Heart left ventricle (tissue), 16 donors: ENCODE measurements around the gene KCNA2. TPM values are rescaled to one million over a fixed set of nuclear protein-coding genes. Genes with fewer than 3 reads are reported as not detected.

Source experiments
- ATAC-seq, 4 donors: fragments of 200-7000 bp; cut with Tn5 transposase; one replicate each; pipeline ENCODE4 v1.9.1; 2020 to 2022; ENCODE audit warnings: moderate library complexity in 4 of 4, mild to moderate bottlenecking in 3 of 4, moderate number of reproducible peaks in 1 of 4
- DNase-seq, 5 donors: peaks; one replicate each; pipeline ENCODE4 v3.0.0-alpha.2; 2020
- H3K27ac ChIP-seq, 12 donors: fragments of 200-600 bp; sonication (generic) in 4 of 12; one replicate each; pipeline versions ENCODE4 v1.5.0 to v1.8.0; 2016 to 2022; ENCODE audit warnings: mild to moderate bottlenecking in 2 of 12
- H3K27me3 ChIP-seq, 9 donors: fragments of 200-600 bp; sonication (generic) in 2 of 9; one replicate each; pipeline versions ENCODE4 v1.5.1 to v1.8.0; 2016 to 2022; ENCODE audit warnings: mild to moderate bottlenecking in 3 of 9
- H3K36me3 ChIP-seq, 9 donors: fragments of 200-600 bp; sonication (generic) in 2 of 9; one replicate each; pipeline versions ENCODE4 v1.5.0 to v1.8.0; 2018 to 2022; ENCODE audit warnings: mild to moderate bottlenecking in 2 of 9
- H3K4me1 ChIP-seq, 12 donors: fragments of 200-600 bp; sonication (generic) in 4 of 12; one replicate each; pipeline versions ENCODE4 v1.5.0 to v1.8.0; 2016 to 2022; ENCODE audit warnings: mild to moderate bottlenecking in 3 of 12
- H3K4me3 ChIP-seq, 12 donors: fragments of 200-600 bp; sonication (generic) in 4 of 12; one replicate each; pipeline versions ENCODE4 v1.5.0 to v1.8.0; 2017 to 2022; ENCODE audit warnings: mild to moderate bottlenecking in 9 of 12, moderate library complexity in 4 of 12
- H3K9me3 ChIP-seq, 12 donors: fragments of 200-600 bp; sonication (generic) in 4 of 12; one replicate each; pipeline versions ENCODE4 v1.5.0 to v1.8.0; 2016 to 2022; ENCODE audit warnings: mild to moderate bottlenecking in 1 of 12
- POLR2A ChIP-seq, 2 donors: fragments of 450-650 bp; IDR thresholded peaks; one replicate each; pipeline ENCODE4 v1.6.1; 2017; ENCODE audit warnings: antibody characterized with exemption in 2 of 2, mild to moderate bottlenecking in 2 of 2, moderate library complexity in 2 of 2
- WGBS, 4 donors: extraction: QIAGEN DNeasy Blood & Tissue Kit in 2 of 4; methylation state at CpG; one replicate each; pipeline versions ENCODE4 v1.1.5 to v1.1.7; 2013 to 2018; 5-methylcytosine and 5-hydroxymethylcytosine counted together
- intact Hi-C, 10 donors: fragments of 100-400 bp; cut with DNase I; formaldehyde crosslinking; loops; one replicate each; pipeline versions ENCODE4 v1.11.1 to v1.14.2; 2022
- polyA plus RNA-seq, 2 donors: library from polyadenylated mRNA; stranded (reverse); fragments of 200-250 nt; gene quantifications; one replicate each; pipeline ENCODE4 v1.2.3, GENCODE V29; 2013
- total RNA-seq, 9 donors: library from RNA; depleted of rRNA in 2 of 9; stranded (reverse); fragments of >200 nt in 2 of 9; fragmentation: NEBNext Ultra II Directional in 3 of 9; extraction: Animal tissue kit (Norgen Biotek cat#: 25700) in 3 of 9; gene quantifications; one replicate each; pipeline versions ENCODE4 v1.1.0 to v1.2.4, GENCODE V29; 2016 to 2023
- TF ChIP-seq, protein P1 (sequence below), 12 donors: fragments of 200-600 bp; sonication (generic) in 4 of 12; IDR thresholded peaks; one replicate each; pipeline versions ENCODE4 v1.5.0 to v1.8.0; 2018 to 2022; ENCODE audit warnings: antibody characterized with exemption in 12 of 12, mild to moderate bottlenecking in 5 of 12
- donor health status: ischemic (EF 13 %, LVEDD 7.1; RV severe dilation, severe dysfunction).
- donor health status: healthy with polysubstance abuse.
- donor health status: DM: no; HTN: yes; CAD: no.
- donor health status: DM: no; HTN: no; CAD: no.
- donor health status: ischemic (EF 25% LVEDD 6.9; RV normal size, moderate dysfunction).
- donor health status: ischemic (EF 25% LVEDD 5.7; RV mildly dilated, moderate dysfunction).
- donor health status: healthy.
- donor health status: DM: yes; HTN: yes; CAD: no.
- donor health status: ischemic (EF 35%, LVEDD 5.7; RV mildly dilated, moderate dysfunction).
- donor health status: nonischemic (EF 11% LVEDD 7.7; RV severe dilation, severe dysfunction).
- donor health status: DM: yes; HTN: yes; CAD: no.
- donor health status: PGD.
- donor health status: ischemic (EF 29% LVEDD 5.4; RV normal size, mild dysfunction).
- donor health status: nonischemic (EF 23%, LVEDD 6.1; RV moderate dilation, normal function).

KCNA2 gene
- total and polyA plus RNA-seq, 11 donors: 0.08 to 1.6 (median 0.78) TPM

DNA sequence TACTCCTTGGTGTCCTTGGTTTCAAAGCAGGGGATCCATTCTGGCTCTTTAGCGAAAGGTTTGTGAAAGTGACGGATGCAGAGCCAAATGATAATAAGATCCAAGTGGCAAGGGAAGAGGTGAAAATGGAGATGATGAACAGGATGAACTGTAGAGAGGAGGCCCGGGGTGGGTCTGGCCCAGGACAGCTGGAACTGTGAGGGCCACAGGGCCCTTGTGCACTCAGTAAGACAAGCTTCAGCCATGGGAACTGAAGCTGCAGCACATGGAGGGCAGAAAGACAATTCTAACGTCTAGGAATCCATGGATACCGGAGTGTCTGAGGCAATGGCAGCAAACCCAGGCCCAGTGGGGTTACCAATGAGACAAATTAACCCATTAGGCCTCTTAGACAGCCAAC lies 4.8 kb downstream of the KCNA2 start:
- H3K27ac ChIP-seq: no peak overlapping the region
- no peaks in the 10 kb centered on the region for H3K36me3 ChIP-seq
- peaks cover 0 to 14% (median 9%) of the 10 kb centered on the region in 12 donors for H3K4me1 ChIP-seq
- intact Hi-C loops: no loop called here
- no peaks in the 10 kb centered on the region for H3K9me3 ChIP-seq
- DNase-seq (no peak), ATAC-seq (no peak)
- TF ChIP-seq POLR2A (IDR thresholded peaks at IDR 0.05): no peak
- TF ChIP-seq, protein P1, sequence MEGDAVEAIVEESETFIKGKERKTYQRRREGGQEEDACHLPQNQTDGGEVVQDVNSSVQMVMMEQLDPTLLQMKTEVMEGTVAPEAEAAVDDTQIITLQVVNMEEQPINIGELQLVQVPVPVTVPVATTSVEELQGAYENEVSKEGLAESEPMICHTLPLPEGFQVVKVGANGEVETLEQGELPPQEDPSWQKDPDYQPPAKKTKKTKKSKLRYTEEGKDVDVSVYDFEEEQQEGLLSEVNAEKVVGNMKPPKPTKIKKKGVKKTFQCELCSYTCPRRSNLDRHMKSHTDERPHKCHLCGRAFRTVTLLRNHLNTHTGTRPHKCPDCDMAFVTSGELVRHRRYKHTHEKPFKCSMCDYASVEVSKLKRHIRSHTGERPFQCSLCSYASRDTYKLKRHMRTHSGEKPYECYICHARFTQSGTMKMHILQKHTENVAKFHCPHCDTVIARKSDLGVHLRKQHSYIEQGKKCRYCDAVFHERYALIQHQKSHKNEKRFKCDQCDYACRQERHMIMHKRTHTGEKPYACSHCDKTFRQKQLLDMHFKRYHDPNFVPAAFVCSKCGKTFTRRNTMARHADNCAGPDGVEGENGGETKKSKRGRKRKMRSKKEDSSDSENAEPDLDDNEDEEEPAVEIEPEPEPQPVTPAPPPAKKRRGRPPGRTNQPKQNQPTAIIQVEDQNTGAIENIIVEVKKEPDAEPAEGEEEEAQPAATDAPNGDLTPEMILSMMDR (IDR thresholded peaks at IDR 0.05): no peak
- peaks cover 0 to 55% (median 20%) of the 10 kb centered on the region in 9 donors for H3K27me3 ChIP-seq
- 67 to 89% (median 80%) methylated on average over 5 of the region's 5 CpGs for WGBS, 4 donors
- no peak overlapping the region for H3K4me3 ChIP-seq

DNA sequence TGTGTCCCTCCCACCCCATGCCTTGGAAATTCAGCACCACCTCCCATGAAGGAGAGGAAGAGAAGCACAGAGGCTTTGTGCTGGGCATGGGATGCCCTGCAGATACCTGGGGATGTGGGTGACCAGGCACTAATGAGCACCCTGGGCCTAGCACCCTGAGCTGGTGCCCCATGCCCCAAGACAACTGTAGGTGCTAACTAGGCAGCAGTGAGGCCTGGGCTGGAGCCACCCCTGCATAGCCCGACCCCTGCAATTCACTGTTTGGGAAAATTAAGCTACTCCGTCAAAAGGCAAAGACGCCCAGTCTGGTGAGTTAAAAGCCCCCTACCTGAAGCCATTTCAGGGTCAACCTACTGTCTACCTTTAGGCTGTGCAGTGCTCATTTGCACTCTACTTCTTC lies 5.4 kb downstream of the KCNA2 start:
- ATAC-seq (no peak), DNase-seq (no peak)
- Histone ChIP-seq H3K27ac (no peak overlapping the region), H3K9me3 (no peaks in the 10 kb centered on the region), H3K4me3 (no peak overlapping the region), H3K4me1 (peaks cover 0 to 7% (median 3%) of the 10 kb centered on the region in 12 donors), H3K27me3 (peaks cover 0 to 50% (median 16%) of the 10 kb centered on the region in 9 donors), H3K36me3 (no peaks in the 10 kb centered on the region)
- 90 to 96% (median 95%) methylated on average over 3 of the region's 3 CpGs for WGBS, 4 donors
- intact Hi-C loops: no loop called here
- TF ChIP-seq POLR2A (IDR thresholded peaks at IDR 0.05): no peak
- TF ChIP-seq, protein P1 (IDR thresholded peaks at IDR 0.05): no peak

DNA sequence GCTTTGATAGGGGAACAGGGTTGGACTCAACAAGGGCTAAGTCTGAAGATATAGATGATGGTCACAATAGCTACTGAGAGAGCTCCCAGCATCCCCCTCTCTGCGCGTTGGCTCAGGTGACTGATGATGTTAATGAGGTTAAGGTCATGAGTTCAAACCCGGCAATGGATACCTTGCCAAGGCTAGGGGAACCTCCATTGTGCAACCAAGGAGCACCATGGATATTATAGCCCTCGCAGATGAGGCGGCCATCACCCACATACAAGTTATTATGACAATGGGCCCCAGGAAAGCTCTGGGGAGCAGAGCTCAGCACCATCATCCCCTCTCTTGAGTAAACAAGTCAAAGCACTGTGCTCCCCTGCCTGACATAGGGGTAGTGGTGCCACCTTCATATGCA lies 8.2 kb downstream of the KCNA2 start:
- intact Hi-C loops: loop anchor here in 1 of 10 donors (5.0 kb wide), 1 partner anchor 36 kb away; no protein-coding TSS in a partner anchor
- no peak for ATAC-seq
- no peaks in the 10 kb centered on the region for H3K36me3 ChIP-seq
- no peak overlapping the region for H3K27ac ChIP-seq
- H3K27me3 ChIP-seq: peaks cover 0 to 22% (median 1%) of the 10 kb centered on the region in 9 donors
- WGBS, 4 donors: 86 to 94% (median 91%) methylated on average over 5 of the region's 5 CpGs
- TF ChIP-seq POLR2A (IDR thresholded peaks at IDR 0.05): no peak
- TF ChIP-seq, protein P1 (IDR thresholded peaks at IDR 0.05): no peak
- H3K9me3 ChIP-seq: no peaks in the 10 kb centered on the region
- no peak overlapping the region for H3K4me3 ChIP-seq
- H3K4me1 ChIP-seq: peaks cover 0 to 10% (median 0%) of the 10 kb centered on the region in 12 donors
- no peak for DNase-seq

DNA sequence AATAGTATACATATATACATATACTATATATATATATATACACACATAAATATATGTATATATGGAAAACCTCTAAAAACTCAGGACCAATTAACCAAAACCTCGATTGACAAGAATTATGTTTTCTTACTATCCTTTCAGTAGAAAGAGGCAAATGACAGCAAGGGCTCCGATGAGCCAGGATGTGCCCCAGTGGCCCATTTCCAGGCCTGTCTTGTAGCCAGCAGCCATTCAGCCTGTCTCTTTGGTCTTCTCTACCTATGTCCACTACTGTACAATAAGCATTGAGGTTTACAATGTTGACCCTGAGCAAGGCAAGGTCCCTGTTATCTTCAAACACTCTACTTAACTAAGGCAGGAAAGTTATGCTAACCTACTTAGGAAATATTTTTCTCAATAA lies 9.8 kb downstream of the KCNA2 start:
- TF ChIP-seq POLR2A (IDR thresholded peaks at IDR 0.05): no peak

DNA sequence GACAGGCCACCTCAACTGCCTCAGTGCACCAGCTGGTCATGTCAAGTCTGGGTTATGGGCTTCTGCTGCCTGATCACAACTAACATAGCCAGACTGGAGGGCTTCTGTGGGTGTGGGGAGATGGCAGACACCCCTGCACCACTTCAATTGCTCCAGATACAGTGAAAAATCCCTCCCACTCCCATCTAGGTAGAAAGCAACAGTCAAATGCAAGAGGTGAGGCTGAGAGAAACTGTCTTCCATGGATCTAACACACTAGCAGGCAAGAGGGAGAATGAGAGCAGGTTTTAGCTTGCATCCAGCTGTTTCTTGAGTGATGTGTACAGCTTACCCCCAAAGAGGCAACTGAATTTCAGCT lies 10.8 kb downstream of the KCNA2 start:
- Histone ChIP-seq H3K9me3 (no peaks in the 10 kb centered on the region), H3K27me3 (peaks cover 0 to 18% (median 0%) of the 10 kb centered on the region in 9 donors), H3K4me1 (peaks cover 0 to 10% (median 0%) of the 10 kb centered on the region in 12 donors), H3K27ac (no peak overlapping the region), H3K36me3 (no peaks in the 10 kb centered on the region), H3K4me3 (no peak overlapping the region)
- DNase-seq (no peak), ATAC-seq (no peak)
- TF ChIP-seq POLR2A (IDR thresholded peaks at IDR 0.05): no peak
- TF ChIP-seq, protein P1 (IDR thresholded peaks at IDR 0.05): no peak
- intact Hi-C loops: loop anchor here in 1 of 10 donors (5.0 kb wide), 1 partner anchor 33 kb away; no protein-coding TSS in a partner anchor

More for the DNA sequence above, 9.8 kb downstream of the KCNA2 start:
- Histone ChIP-seq H3K27me3 (peaks cover 0 to 21% (median 0%) of the 10 kb centered on the region in 9 donors), H3K4me1 (peaks cover 0 to 10% (median 0%) of the 10 kb centered on the region in 12 donors), H3K9me3 (no peaks in the 10 kb centered on the region), H3K36me3 (no peaks in the 10 kb centered on the region), H3K27ac (no peak overlapping the region), H3K4me3 (no peak overlapping the region)
- intact Hi-C loops: loop anchor here in 1 of 10 donors (5.0 kb wide), 1 partner anchor 34 kb away; no protein-coding TSS in a partner anchor
- DNase-seq: no peak
- no peak for ATAC-seq
- WGBS, 4 donors: 69 to 78% (median 75%) methylated on average over 2 of the region's 2 CpGs
